PC-3 (cell line): Measurements from ENCODE around the gene NPR1.

Experiments used
- EZH2 ChIP-seq: fragments of 300-600 bp; sonication (generic); IDR thresholded peaks from one replicate; pipeline ENCODE4 v1.6.1; 2017; ENCODE audit warnings: antibody characterized with exemption, mild to moderate bottlenecking, low read length; ENCODE audit not compliant: unreplicated experiment
- EZH2phosphoT487 ChIP-seq: fragments of 300-600 bp; sonication (generic); IDR thresholded peaks from 2 replicates; pipeline ENCODE4 v1.6.1; 2018; ENCODE audit warnings: mild to moderate bottlenecking, antibody characterized with exemption, low read length, borderline replicate concordance
- TF ChIP-seq, protein P1 (sequence below): fragments of 300-600 bp; sonication (generic); conservative IDR thresholded peaks from 2 replicates; pipeline ENCODE4 v1.5.1; 2017; ENCODE audit warnings: antibody characterized with exemption, low read depth, mild to moderate bottlenecking, low read length

DNA sequence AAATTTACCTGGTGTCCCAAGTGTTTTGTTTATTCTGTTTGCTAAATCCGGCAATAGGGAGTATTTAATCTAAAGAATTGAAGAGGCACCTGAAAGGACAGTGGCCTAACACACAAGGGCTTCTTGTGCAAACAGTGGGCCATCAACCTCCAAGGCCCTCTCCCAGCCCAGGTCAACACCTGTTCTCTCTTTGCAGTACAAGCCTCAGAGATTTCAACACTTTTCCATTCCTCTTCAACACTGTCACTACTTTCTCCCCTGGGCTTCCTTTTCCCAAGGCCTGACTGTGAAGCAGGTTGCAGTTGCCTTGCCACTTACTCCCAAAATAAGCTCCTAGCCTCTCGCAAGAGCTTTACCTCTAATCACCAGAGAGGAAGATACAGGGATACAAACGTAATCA lies 23.2 kb upstream of the NPR1 start:
- TF ChIP-seq, protein P1, sequence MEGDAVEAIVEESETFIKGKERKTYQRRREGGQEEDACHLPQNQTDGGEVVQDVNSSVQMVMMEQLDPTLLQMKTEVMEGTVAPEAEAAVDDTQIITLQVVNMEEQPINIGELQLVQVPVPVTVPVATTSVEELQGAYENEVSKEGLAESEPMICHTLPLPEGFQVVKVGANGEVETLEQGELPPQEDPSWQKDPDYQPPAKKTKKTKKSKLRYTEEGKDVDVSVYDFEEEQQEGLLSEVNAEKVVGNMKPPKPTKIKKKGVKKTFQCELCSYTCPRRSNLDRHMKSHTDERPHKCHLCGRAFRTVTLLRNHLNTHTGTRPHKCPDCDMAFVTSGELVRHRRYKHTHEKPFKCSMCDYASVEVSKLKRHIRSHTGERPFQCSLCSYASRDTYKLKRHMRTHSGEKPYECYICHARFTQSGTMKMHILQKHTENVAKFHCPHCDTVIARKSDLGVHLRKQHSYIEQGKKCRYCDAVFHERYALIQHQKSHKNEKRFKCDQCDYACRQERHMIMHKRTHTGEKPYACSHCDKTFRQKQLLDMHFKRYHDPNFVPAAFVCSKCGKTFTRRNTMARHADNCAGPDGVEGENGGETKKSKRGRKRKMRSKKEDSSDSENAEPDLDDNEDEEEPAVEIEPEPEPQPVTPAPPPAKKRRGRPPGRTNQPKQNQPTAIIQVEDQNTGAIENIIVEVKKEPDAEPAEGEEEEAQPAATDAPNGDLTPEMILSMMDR, result no peak
- TF ChIP-seq EZH2 (no peak), EZH2phosphoT487 (no peak)
